WERI-Rb-1 (cell line): ENCODE measurements around the gene CACNA1E.

Source experiments
- DNase-seq: peaks from one replicate; pipeline ENCODE4 v3.0.0-alpha.2; 2020
- H3K27ac ChIP-seq: fragments of 250-450 bp; sonication (Bioruptor Pico); 2 replicates; pipeline ENCODE4 v1.5.1; 2020; ENCODE audit warnings: mild to moderate bottlenecking, moderate library complexity
- H3K27me3 ChIP-seq: fragments of 250-450 bp; sonication (Bioruptor Pico); 2 replicates; pipeline ENCODE4 v1.5.1; 2021; ENCODE audit warnings: mild to moderate bottlenecking, low read depth, moderate library complexity; ENCODE audit not compliant: insufficient read depth, severe bottlenecking
- H3K36me3 ChIP-seq: fragments of 250-450 bp; sonication (Bioruptor Pico); 2 replicates; pipeline ENCODE4 v1.5.1; 2020; ENCODE audit warnings: mild to moderate bottlenecking, moderate library complexity
- H3K4me3 ChIP-seq: 2 replicates; pipeline ENCODE4 v1.5.1; 2011; ENCODE audit warnings: low read depth, mild to moderate bottlenecking, control low read depth, low read length
- H3K9me3 ChIP-seq: fragments of 250-450 bp; sonication (Bioruptor Pico); 2 replicates; pipeline ENCODE4 v1.5.1; 2021; ENCODE audit warnings: mild to moderate bottlenecking, moderate library complexity; ENCODE audit not compliant: severe bottlenecking
- CTCF ChIP-seq: IDR thresholded peaks from 2 replicates; pipeline ENCODE4 v1.5.1; 2011; ENCODE audit warnings: low read depth, mild to moderate bottlenecking, control low read depth, inconsistent platforms, low read length

The CACNA1E gene

GRCh38 chr1:181794332-181794731 is 311.0 kb downstream of the CACNA1E start:
- Histone ChIP-seq H3K27me3 (peaks cover 3% of the 10 kb centered on the region), H3K36me3 (no peaks in the 10 kb centered on the region), H3K27ac (no peak overlapping the region), H3K9me3 (no peaks in the 10 kb centered on the region), H3K4me3 (no peak overlapping the region)
- no peak for TF ChIP-seq CTCF
- DNase-seq = no peak

- H3K4me3 ChIP-seq = no peak overlapping the region
- no peaks in the 10 kb centered on the region for H3K36me3 ChIP-seq
- DNase-seq = no peak
- no peak overlapping the region for H3K27ac ChIP-seq
- H3K9me3 ChIP-seq = no peaks in the 10 kb centered on the region
- TF ChIP-seq CTCF = no peak
- H3K27me3 ChIP-seq = peaks cover 3% of the 10 kb centered on the region
Observed at GRCh38 chr1:181798191-181798926, 315.0 kb downstream of the CACNA1E start.

GRCh38 chr1:181801617-181802016 is 318.3 kb downstream of the CACNA1E start:
- H3K36me3 ChIP-seq = no peaks in the 10 kb centered on the region
- peaks cover 3% of the 10 kb centered on the region for H3K27me3 ChIP-seq
- DNase-seq = no peak
- no peak overlapping the region for H3K27ac ChIP-seq
- H3K4me3 ChIP-seq = no peak overlapping the region
- H3K9me3 ChIP-seq = no peaks in the 10 kb centered on the region
- no peak for TF ChIP-seq CTCF

GRCh38 chr1:181802466-181802865 is 319.1 kb downstream of the CACNA1E start:
- H3K27ac ChIP-seq = no peak overlapping the region
- no peaks in the 10 kb centered on the region for H3K36me3 ChIP-seq
- no peak for TF ChIP-seq CTCF

GRCh38 chr1:181803421-181803820 is 320.1 kb downstream of the CACNA1E start:
- Histone ChIP-seq H3K36me3 (no peaks in the 10 kb centered on the region), H3K27me3 (peaks cover under 1% of the 10 kb centered on the region), H3K27ac (no peak overlapping the region), H3K4me3 (no peak overlapping the region), H3K9me3 (no peaks in the 10 kb centered on the region)
- TF ChIP-seq CTCF = no peak
- no peak for DNase-seq

More at GRCh38 chr1:181802466-181802865, 319.1 kb downstream of the CACNA1E start:
- DNase-seq = no peak
- Histone ChIP-seq H3K9me3 (no peaks in the 10 kb centered on the region), H3K27me3 (peaks cover 3% of the 10 kb centered on the region), H3K4me3 (no peak overlapping the region)

- Histone ChIP-seq H3K27ac (no peak overlapping the region), H3K9me3 (no peaks in the 10 kb centered on the region), H3K36me3 (no peaks in the 10 kb centered on the region), H3K4me3 (no peak overlapping the region), H3K27me3 (peaks cover 2% of the 10 kb centered on the region)
- DNase-seq = no peak
- no peak for TF ChIP-seq CTCF
Observed at GRCh38 chr1:181804989-181805388, 321.7 kb downstream of the CACNA1E start.
